HG02840 (cell line): ENCODE results near the gene CAP2.

Experiments used
- ATAC-seq: cut with Tn5 transposase; IDR thresholded peaks from one replicate; pipeline ENCODE4 v1.9.1; 2021; ENCODE audit warnings: mild to moderate bottlenecking, moderate library complexity, moderate number of reproducible peaks; ENCODE audit not compliant: unreplicated experiment, low FRiP score

CAP2 gene

GRCh38 chr6:17606606-17607005 is 213.2 kb downstream of the CAP2 start:
- no peak for ATAC-seq
